Calu3 (cell line): Measurements from ENCODE around the gene BHLHE40. TPM values are rescaled to one million over a fixed set of nuclear protein-coding genes. Genes with fewer than 3 reads are reported as not detected.

Experiments
- BruUV-seq: library from RNA; stranded (reverse); fragments of 400-500 nt; replicated peaks from 2 replicates; lab custom pipeline; 2021; lab: Mats Ljungman, UMichigan
- CTCF ChIA-PET: fragments of 300-600 bp; sonication (Branson Sonifier 250); formaldehyde crosslinking; loops from one replicate; lab custom pipeline; 2022; ENCODE audit warnings: antibody characterized with exemption; lab: Charles Lee
- DNase-seq: peaks from one replicate; pipeline ENCODE4 v3.0.0; 2022
- H3K27ac Mint-ChIP-seq: one replicate; pipeline ENCODE4 v1.8.0; 2022; ENCODE audit warnings: mixed read lengths; ENCODE audit not compliant: unreplicated experiment
- H3K27me3 Mint-ChIP-seq: one replicate; pipeline ENCODE4 v1.8.0; 2022; ENCODE audit warnings: mixed read lengths; ENCODE audit not compliant: unreplicated experiment
- H3K36me3 Mint-ChIP-seq: one replicate; pipeline ENCODE4 v1.8.0; 2022; ENCODE audit warnings: mild to moderate bottlenecking, moderate library complexity, mixed read lengths; ENCODE audit not compliant: insufficient read depth, unreplicated experiment
- H3K4me1 Mint-ChIP-seq: one replicate; pipeline ENCODE4 v1.8.0; 2022; ENCODE audit warnings: mild to moderate bottlenecking, low read depth, mixed read lengths; ENCODE audit not compliant: unreplicated experiment
- H3K4me3 Mint-ChIP-seq: one replicate; pipeline ENCODE4 v1.8.0; 2022; ENCODE audit warnings: mild to moderate bottlenecking, low read depth, moderate library complexity, mixed read lengths; ENCODE audit not compliant: unreplicated experiment
- H3K9me3 Mint-ChIP-seq: one replicate; pipeline ENCODE4 v1.8.0; 2022; ENCODE audit warnings: low read depth, mixed read lengths; ENCODE audit not compliant: unreplicated experiment
- intact Hi-C: fragments of 100-400 bp; cut with micrococcal nuclease; formaldehyde crosslinking; loops from one replicate; pipeline ENCODE4 v1.10.0; 2022; ENCODE audit not compliant: unreplicated experiment
- total RNA-seq: library from RNA; stranded (reverse); gene quantifications from 2 replicates; pipeline ENCODE4 v1.2.3, GENCODE V29; 2022
- TF ChIP-seq, protein P1 (sequence below): fragments of 200-600 bp; IDR thresholded peaks from one replicate; pipeline ENCODE4 v1.8.0; 2022; ENCODE audit warnings: antibody characterized with exemption; ENCODE audit not compliant: unreplicated experiment

BHLHE40 gene
- total RNA-seq, 1 experiment from 2014 or later = 71.9 TPM

DNA sequence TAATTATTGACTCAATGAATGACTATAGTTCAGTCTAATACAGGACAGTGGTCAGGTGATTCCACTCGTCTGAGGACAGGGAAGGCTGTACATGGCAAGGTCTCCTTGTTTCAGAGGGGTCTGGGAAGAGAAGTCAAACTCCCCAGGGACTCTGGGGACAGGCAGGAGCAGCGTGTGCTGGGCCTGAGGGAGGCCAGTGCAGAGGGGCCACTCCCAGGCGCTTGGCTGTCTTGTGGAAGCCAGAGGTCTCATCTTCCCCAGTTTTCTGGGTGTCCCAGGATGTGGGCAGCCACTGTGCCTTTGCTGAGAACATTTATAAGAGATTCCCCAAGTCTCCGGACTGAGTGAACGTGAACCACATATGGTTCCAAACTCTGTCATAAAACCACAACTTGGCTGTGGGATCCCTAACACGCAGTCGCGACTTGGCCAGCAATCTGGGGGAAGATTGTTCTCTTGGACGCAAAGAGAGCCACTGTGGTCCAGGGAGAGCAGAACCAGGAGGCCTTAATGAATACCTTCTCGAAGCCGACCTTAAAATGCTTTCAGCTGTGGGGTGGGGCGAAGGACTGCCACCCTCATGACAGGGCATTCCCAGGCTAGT, 30.4 kb downstream of the BHLHE40 start:
- TF ChIP-seq, protein P1, sequence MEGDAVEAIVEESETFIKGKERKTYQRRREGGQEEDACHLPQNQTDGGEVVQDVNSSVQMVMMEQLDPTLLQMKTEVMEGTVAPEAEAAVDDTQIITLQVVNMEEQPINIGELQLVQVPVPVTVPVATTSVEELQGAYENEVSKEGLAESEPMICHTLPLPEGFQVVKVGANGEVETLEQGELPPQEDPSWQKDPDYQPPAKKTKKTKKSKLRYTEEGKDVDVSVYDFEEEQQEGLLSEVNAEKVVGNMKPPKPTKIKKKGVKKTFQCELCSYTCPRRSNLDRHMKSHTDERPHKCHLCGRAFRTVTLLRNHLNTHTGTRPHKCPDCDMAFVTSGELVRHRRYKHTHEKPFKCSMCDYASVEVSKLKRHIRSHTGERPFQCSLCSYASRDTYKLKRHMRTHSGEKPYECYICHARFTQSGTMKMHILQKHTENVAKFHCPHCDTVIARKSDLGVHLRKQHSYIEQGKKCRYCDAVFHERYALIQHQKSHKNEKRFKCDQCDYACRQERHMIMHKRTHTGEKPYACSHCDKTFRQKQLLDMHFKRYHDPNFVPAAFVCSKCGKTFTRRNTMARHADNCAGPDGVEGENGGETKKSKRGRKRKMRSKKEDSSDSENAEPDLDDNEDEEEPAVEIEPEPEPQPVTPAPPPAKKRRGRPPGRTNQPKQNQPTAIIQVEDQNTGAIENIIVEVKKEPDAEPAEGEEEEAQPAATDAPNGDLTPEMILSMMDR = no peak
- intact Hi-C loops = no loop called here
- no peak overlapping the region for H3K27ac Mint-ChIP-seq
- peaks cover 3% of the 10 kb centered on the region for H3K9me3 Mint-ChIP-seq
- peaks cover 53% of the 10 kb centered on the region for H3K4me1 Mint-ChIP-seq
- no TSS peak for BruUV-seq
- no peak for DNase-seq
- CTCF ChIA-PET = interaction anchor here (1.9 kb wide), 1 partner anchor 13 kb away, joined by 4 read pairs; no protein-coding TSS in a partner anchor
- no peak overlapping the region for H3K4me3 Mint-ChIP-seq
- H3K36me3 Mint-ChIP-seq = peaks cover 13% of the 10 kb centered on the region
- H3K27me3 Mint-ChIP-seq = no peaks in the 10 kb centered on the region

DNA sequence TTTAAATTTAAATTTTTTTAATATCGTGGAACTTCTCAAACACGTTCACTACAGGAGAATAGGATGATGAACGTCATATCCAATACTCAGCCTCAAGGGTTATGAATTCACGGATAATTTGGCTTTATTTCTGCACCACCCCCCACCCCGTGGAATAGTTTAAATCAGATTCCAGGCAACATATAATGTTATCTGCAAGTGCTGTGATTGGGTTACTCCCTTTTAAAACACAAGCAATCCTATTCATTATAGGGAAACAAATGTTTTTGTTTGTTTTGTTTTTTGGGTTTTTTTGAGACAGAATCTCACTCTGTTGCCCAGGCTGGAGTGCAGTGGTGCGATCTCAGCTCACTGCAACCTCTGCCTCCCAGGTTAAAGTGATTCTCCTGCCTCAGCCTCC, 30.9 kb downstream of the BHLHE40 start:
- H3K4me3 Mint-ChIP-seq = no peak overlapping the region
- H3K4me1 Mint-ChIP-seq = peaks cover 56% of the 10 kb centered on the region
- peaks cover 17% of the 10 kb centered on the region for H3K36me3 Mint-ChIP-seq
- no peaks in the 10 kb centered on the region for H3K27me3 Mint-ChIP-seq
- H3K27ac Mint-ChIP-seq = no peak overlapping the region
- intact Hi-C loops = no loop called here
- no peak for DNase-seq
- TF ChIP-seq, protein P1 = no peak
- no TSS peak for BruUV-seq
- CTCF ChIA-PET = no interaction called here
- H3K9me3 Mint-ChIP-seq = peaks cover 5% of the 10 kb centered on the region

DNA sequence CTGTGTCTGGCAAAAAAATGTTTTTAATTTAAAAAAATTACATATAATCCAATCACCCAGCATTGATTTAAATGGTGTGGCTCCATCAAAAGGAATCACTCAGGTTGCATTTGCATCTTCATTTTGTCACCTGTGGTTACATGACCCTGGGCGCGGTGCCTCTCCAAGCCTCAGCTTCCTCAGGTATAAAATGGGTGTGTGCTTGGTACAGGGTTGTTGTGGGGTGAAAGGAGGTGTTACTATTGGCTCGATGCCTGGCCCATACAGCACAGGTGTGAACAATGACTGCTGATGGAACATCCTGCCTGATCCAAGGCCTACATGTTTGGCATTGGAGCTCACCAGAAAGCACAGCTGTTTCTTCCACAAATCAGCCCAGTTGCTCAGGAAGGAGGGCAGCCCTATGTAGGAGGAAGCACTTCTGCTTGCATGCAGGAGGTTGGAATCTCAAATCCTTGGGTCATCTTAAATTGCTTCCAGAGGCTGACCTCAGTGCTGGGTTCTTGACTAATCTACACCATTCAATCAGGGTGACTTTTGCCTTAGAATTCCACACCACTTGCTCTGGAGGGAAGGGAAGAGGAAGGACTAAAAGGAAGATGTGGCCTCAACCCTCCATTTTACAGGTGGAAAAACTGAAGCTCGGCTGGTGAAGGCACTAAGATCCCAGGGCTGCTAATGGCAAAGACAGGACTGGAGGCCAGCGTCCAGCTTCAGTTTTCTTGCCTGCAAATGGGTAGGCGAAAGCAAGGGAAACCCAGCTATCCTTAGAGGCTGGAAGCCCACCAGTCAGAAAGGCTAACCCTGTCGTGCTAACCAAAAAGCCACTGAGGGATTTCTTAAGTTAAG, 31.7 kb downstream of the BHLHE40 start:
- CTCF ChIA-PET = interaction anchor here (1.0 kb wide), 1 partner anchor 17 kb away, joined by 4 read pairs; no protein-coding TSS in a partner anchor

DNA sequence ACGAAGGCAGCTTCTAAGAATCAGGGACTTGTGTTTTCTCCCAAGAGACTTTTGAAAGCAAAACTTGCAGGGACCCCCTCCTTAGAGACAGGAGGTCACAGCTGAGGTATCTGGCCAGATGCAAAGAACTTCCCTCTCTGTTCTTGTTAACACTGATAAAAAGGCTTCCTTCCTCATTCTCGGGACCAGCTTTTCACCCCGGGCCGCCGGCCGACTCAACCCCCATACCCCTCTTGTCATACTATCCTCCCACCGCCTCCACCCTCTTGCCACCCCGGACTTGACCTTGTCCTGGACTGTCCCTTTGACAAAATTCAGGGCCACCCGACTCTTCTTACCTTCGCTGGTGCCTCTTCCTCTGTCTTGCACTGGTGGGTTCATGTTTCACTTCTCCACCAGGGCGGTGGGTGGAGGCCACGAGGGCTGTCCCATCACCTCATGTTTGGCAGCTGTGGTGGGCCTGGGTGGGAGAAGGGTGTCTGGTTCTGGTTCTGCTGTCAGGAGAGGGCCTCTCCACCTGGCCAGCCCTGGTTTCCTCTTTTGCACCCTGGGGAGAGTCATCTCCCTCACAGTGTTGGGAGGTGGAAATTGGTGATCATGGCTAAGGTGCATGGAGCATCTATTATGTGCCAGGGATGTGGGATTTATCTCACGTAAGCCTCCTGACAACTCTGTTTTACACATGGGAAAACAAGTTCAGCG, 32.5 kb downstream of the BHLHE40 start:
- Mint-ChIP-seq H3K4me3 (no peak overlapping the region), H3K27ac (peak overlapping the region; percentile 71), H3K4me1 (peaks cover 66% of the 10 kb centered on the region), H3K27me3 (no peaks in the 10 kb centered on the region), H3K36me3 (peaks cover 21% of the 10 kb centered on the region), H3K9me3 (peaks cover 5% of the 10 kb centered on the region)
- no TSS peak for BruUV-seq
- CTCF ChIA-PET = interaction anchor here (1.0 to 1.7 kb wide), 4 partner anchors 12 to 33 kb away, joined by 3 to 8 read pairs (median 4); partner anchors contain the start of gene BHLHE40
- TF ChIP-seq, protein P1 = no peak
- intact Hi-C loops = loop anchor here (2.0 kb wide), 1 partner anchor 17 kb away; no protein-coding TSS in a partner anchor
- no peak for DNase-seq

More for the DNA sequence above, 31.7 kb downstream of the BHLHE40 start:
- TF ChIP-seq, protein P1 = no peak
- BruUV-seq = no TSS peak
- no peak for DNase-seq
- H3K36me3 Mint-ChIP-seq = peaks cover 17% of the 10 kb centered on the region
- no peak overlapping the region for H3K4me3 Mint-ChIP-seq
- peak overlapping the region; percentile 71 for H3K27ac Mint-ChIP-seq
- H3K27me3 Mint-ChIP-seq = no peaks in the 10 kb centered on the region
- H3K4me1 Mint-ChIP-seq = peaks cover 58% of the 10 kb centered on the region
- intact Hi-C loops = no loop called here
- peaks cover 5% of the 10 kb centered on the region for H3K9me3 Mint-ChIP-seq
